Measurements from ENCODE around the gene NCOA7. TPM values are rescaled to one million over a fixed set of nuclear protein-coding genes. Genes with fewer than 3 reads are reported as not detected.
A peak's percentile ranks its signal among the peaks of the same experiment; 100 is the strongest.

Gene NCOA7
- total RNA-seq, 1 donor from 2014 or later, result 74.9 TPM

DNA sequence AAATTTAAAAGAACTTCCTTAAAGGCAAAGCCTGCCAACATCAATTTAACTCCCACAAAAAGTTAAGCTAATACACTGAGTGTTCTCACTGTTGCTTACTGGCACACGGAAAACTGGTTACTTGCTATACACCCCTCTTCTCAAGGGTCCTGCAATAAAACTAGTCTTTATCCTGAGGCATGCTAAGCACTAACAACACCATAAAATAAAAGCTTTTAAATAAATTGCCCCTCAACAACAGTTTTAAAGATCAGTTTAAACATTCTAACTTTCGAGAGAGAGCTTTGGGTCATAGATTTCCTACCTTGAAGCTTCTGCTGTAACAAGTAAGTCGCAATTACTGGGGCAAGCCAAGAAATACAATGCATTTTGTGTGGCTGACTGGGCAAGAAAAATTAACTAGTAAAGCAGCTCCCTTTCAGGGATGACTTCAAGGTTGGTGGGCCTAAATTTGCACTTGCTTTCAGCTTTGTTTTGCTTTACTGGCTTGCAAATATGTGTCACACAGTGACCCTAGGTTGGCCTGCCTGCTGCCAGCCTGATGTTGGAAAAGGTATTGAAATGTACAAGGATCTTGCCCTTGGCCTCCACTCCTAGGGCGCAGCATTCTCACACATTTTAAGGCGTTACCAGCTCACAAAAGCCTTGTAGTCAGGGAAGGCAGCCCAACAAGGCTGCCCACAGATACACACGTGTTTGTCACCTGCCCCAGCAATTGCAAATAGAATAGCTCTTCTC lies 45.3 kb upstream of the NCOA7 start:
- no peak for DNase-seq (ENCODE audit: low spot score)
- H3K36me3 Mint-ChIP-seq (ENCODE audit: low read depth), result peaks cover 2% of the 10 kb centered on the region
- peaks cover 63% of the 10 kb centered on the region for H3K4me1 Mint-ChIP-seq (ENCODE audit: low read depth)
- H3K9me3 Mint-ChIP-seq (ENCODE audit: low read depth), result no peaks in the 10 kb centered on the region
- no peaks in the 10 kb centered on the region for H3K27me3 Mint-ChIP-seq (ENCODE audit: low read depth)
- no peak overlapping the region for H3K4me3 Mint-ChIP-seq (ENCODE audit: unreplicated experiment)
- TF ChIP-seq, protein P1, sequence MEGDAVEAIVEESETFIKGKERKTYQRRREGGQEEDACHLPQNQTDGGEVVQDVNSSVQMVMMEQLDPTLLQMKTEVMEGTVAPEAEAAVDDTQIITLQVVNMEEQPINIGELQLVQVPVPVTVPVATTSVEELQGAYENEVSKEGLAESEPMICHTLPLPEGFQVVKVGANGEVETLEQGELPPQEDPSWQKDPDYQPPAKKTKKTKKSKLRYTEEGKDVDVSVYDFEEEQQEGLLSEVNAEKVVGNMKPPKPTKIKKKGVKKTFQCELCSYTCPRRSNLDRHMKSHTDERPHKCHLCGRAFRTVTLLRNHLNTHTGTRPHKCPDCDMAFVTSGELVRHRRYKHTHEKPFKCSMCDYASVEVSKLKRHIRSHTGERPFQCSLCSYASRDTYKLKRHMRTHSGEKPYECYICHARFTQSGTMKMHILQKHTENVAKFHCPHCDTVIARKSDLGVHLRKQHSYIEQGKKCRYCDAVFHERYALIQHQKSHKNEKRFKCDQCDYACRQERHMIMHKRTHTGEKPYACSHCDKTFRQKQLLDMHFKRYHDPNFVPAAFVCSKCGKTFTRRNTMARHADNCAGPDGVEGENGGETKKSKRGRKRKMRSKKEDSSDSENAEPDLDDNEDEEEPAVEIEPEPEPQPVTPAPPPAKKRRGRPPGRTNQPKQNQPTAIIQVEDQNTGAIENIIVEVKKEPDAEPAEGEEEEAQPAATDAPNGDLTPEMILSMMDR (IDR thresholded peaks at IDR 0.05), result no peak
- H3K27ac Mint-ChIP-seq (ENCODE audit: unreplicated experiment), result peak overlapping the region; percentile 96

DNA sequence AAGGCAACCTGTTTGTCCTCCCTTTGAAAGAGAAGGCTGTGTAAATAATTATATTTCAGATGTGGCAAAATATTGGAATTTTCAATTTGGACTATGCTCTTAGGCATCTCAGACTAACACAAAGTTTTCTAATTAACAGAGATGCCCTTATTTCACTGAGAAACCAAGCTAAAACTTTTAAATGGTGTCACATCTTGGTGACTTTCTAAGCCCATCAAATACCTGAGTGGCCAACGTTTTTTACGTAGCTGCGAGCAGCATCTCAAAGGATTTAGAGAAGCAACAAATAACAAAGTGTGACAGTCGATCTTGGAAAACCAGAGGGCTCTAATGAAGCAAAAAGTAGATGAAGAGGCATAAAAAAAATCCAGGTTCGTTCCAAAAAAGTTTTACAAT lies 44.7 kb upstream of the NCOA7 start:
- H3K4me1 Mint-ChIP-seq (ENCODE audit: low read depth), result peaks cover 68% of the 10 kb centered on the region
- H3K36me3 Mint-ChIP-seq (ENCODE audit: low read depth), result peaks cover 5% of the 10 kb centered on the region
- TF ChIP-seq, protein P1 (IDR thresholded peaks at IDR 0.05), result no peak
- no peak for DNase-seq (ENCODE audit: low spot score)
- H3K27me3 Mint-ChIP-seq (ENCODE audit: low read depth), result no peaks in the 10 kb centered on the region
- peak overlapping the region; percentile 79 for H3K4me3 Mint-ChIP-seq (ENCODE audit: unreplicated experiment)
- H3K9me3 Mint-ChIP-seq (ENCODE audit: low read depth), result no peaks in the 10 kb centered on the region
- peak overlapping the region; percentile 96 for H3K27ac Mint-ChIP-seq (ENCODE audit: unreplicated experiment)

DNA sequence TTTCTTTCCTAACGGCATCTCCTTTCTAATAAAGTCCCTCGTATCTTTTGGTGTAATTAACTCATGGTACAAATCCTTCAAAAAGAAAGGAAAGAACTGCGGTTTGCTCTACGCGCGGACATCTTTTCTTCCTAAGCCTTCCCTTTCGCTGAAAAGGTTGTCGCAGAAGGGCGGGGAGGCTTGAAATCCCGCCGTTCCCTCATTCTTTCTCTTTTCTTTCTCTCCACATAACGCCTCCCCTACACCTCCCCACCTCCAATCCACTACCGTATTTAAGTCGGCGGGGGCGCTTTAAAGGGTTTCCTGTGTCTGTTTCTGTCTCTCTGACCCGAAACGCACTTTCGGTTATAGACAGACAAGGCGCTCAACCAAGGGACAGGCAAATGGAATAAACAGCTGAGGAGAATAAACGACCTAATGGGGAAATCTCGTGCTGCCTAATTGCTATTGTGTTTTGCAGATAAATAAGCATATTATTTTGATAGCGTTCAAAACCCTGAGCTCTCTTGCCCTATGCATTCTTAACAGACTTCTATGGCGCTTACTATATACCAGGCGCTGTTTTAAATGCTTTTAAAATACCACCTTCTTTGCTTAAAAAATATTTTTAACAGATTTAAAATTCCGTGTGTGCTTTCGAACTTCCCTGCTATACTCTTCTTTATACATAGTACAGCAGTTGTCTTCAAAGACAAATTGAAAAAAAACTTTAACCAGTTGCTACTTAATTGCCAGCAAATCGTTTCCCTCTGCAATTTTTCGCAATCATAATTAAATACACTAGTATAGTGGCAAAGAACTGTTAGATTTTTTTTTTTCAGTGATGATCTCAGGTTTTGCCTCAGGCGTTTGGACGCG lies 43.8 kb upstream of the NCOA7 start:
- peak overlapping the region; percentile 96 for H3K27ac Mint-ChIP-seq (ENCODE audit: unreplicated experiment)
- no peaks in the 10 kb centered on the region for H3K27me3 Mint-ChIP-seq (ENCODE audit: low read depth)

DNA sequence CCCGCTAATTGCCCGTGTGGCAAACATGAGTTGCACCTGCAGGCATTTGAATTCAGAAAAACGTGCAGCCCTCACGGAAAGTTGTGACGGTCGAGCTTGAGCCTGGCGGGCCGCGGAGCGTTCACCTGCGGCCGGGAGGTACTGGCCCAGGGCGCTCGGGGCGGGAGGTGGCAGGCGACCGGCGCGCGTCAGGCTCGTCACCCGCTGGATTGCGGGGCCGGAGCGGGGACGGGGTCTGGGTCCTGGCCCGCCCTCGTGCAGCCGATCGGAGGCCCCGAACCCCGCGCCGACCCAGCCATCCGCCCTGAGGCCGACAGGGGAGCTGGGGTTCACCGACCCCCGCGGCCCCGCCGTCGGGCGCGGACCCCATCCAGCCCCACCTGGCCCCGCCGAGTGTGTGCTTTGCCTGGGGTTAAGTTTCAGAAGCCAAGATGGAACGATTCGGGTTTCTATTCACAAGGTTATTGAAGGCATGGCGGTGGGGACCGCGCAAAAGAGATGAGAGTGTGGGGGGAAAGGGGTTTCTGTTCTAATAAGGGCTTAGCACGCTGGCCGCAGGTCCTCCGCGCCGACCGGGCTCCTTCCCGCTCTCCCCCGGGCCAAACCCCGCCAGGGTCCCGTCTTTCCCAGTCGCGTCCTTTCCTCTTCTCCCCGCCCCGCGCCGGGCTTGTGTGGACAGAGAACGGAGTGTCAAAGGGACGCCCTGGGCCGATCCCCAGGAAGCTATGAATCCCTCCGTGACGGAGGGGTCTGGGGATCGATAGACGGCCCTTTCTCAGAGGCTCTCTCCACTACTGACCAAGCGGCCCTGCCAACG lies 43.0 kb upstream of the NCOA7 start:
- TF ChIP-seq, protein P1 (IDR thresholded peaks at IDR 0.05), result no peak
- Mint-ChIP-seq H3K4me1 (ENCODE audit: low read depth) (peaks cover 73% of the 10 kb centered on the region), H3K36me3 (ENCODE audit: low read depth) (peaks cover 8% of the 10 kb centered on the region), H3K9me3 (ENCODE audit: low read depth) (no peaks in the 10 kb centered on the region), H3K27me3 (ENCODE audit: low read depth) (no peaks in the 10 kb centered on the region), H3K4me3 (ENCODE audit: unreplicated experiment) (peak overlapping the region; percentile 79), H3K27ac (ENCODE audit: unreplicated experiment) (peak overlapping the region; percentile 98)
- DNase-seq (ENCODE audit: low spot score), result peak; percentile 95

More for the DNA sequence above, 43.8 kb upstream of the NCOA7 start:
- DNase-seq (ENCODE audit: low spot score), result no peak
- Mint-ChIP-seq H3K9me3 (ENCODE audit: low read depth) (no peaks in the 10 kb centered on the region), H3K4me3 (ENCODE audit: unreplicated experiment) (peak overlapping the region; percentile 79), H3K4me1 (ENCODE audit: low read depth) (peaks cover 75% of the 10 kb centered on the region), H3K36me3 (ENCODE audit: low read depth) (peaks cover 8% of the 10 kb centered on the region)
- TF ChIP-seq, protein P1 (IDR thresholded peaks at IDR 0.05), result peak; percentile 50
